Keratinocyte (primary cell): ENCODE results near the gene FKBP14. TPM values are rescaled to one million over a fixed set of nuclear protein-coding genes. Genes with fewer than 3 reads are reported as not detected.

Source experiments
- DNase-seq: peaks from one replicate; pipeline ENCODE4 v3.0.0-alpha.2; 2011; ENCODE audit warnings: low read depth, missing footprints, low spot score
- FAIRE-seq: peaks from 2 replicates; lab custom pipeline; 2011; peaks lifted over from hg19 to GRCh38; lab: Jason Lieb, UNC
- H2AFZ ChIP-seq: 2 replicates; pipeline ENCODE4 v1.6.0; 2012; ENCODE audit warnings: low read length, control low read depth, inconsistent platforms; ENCODE audit not compliant: control insufficient read depth
- H3K27ac ChIP-seq: 2 replicates; pipeline ENCODE4 v1.5.1; 2011; ENCODE audit warnings: low read length; ENCODE audit not compliant: control insufficient read depth, insufficient read depth
- H3K27me3 ChIP-seq: 3 replicates; pipeline ENCODE4 v1.6.0; 2011; ENCODE audit warnings: low read length; ENCODE audit not compliant: control insufficient read depth, insufficient read depth; ENCODE audit errors: extremely low read depth
- H3K36me3 ChIP-seq, 2 experiments: 2 replicates in 1 of 2; 3 replicates in 1 of 2; pipeline ENCODE4 v1.5.1; 2011; ENCODE audit warnings: low read length in 2 of 2, mild to moderate bottlenecking in 1 of 2; ENCODE audit not compliant: control insufficient read depth in 2 of 2, insufficient read depth in 2 of 2; ENCODE audit errors: extremely low read depth in 1 of 2
- H3K4me1 ChIP-seq: 3 replicates; pipeline ENCODE4 v1.5.1; 2011; ENCODE audit warnings: low read length; ENCODE audit not compliant: control insufficient read depth, insufficient read depth; ENCODE audit errors: extremely low read depth
- H3K4me2 ChIP-seq: 3 replicates; pipeline ENCODE4 v1.6.0; 2011; ENCODE audit warnings: low read depth, low read length; ENCODE audit not compliant: control insufficient read depth, insufficient read depth; ENCODE audit errors: extremely low read depth
- H3K4me3 ChIP-seq, 3 experiments: fragments of 200-600 bp in 1 of 3; sonication (generic) in 1 of 3; 2 replicates in 2 of 3; 3 replicates in 1 of 3; pipeline ENCODE4 v1.5.1; 2011 to 2016; ENCODE audit warnings: low read length in 3 of 3, mild to moderate bottlenecking in 3 of 3, control low read depth in 2 of 3, inconsistent platforms in 1 of 3, low read depth in 1 of 3, mixed read lengths in 1 of 3, mixed run types in 1 of 3, moderate library complexity in 1 of 3; ENCODE audit not compliant: control insufficient read depth in 2 of 3, insufficient read depth in 2 of 3; ENCODE audit errors: extremely low read depth in 1 of 3
- H3K79me2 ChIP-seq: 2 replicates; pipeline ENCODE4 v1.6.0; 2012; ENCODE audit warnings: low read length; ENCODE audit not compliant: control insufficient read depth, insufficient read depth
- H3K9ac ChIP-seq: 3 replicates; pipeline ENCODE4 v1.6.0; 2011; ENCODE audit warnings: low read length; ENCODE audit not compliant: control insufficient read depth, insufficient read depth; ENCODE audit errors: extremely low read depth
- H3K9me1 ChIP-seq: 3 replicates; pipeline ENCODE4 v1.6.0; 2011; ENCODE audit warnings: low read length; ENCODE audit not compliant: control insufficient read depth, insufficient read depth; ENCODE audit errors: extremely low read depth
- H3K9me3 ChIP-seq: 2 replicates; pipeline ENCODE4 v1.5.1; 2012; ENCODE audit warnings: low read depth, low read length; ENCODE audit not compliant: control insufficient read depth
- H4K20me1 ChIP-seq: 3 replicates; pipeline ENCODE4 v1.6.0; 2011; ENCODE audit warnings: low read length; ENCODE audit not compliant: control insufficient read depth, insufficient read depth; ENCODE audit errors: extremely low read depth
- EZH2 ChIP-seq: IDR thresholded peaks from one replicate; pipeline ENCODE4 v1.6.1; 2012; ENCODE audit warnings: inconsistent platforms, mild to moderate bottlenecking, low read length, moderate library complexity
- dilution Hi-C: fragments of 300-500 bp; cut with MboI; formaldehyde crosslinking; loops from one replicate; pipeline ENCODE4 v1.7.0; 2020; ENCODE audit warnings: low sequenced_read_pairs; ENCODE audit not compliant: extremely low pct_ligation_motif_present
- polyA plus RNA-seq, 5 experiments: library from polyadenylated mRNA; depleted of rRNA in 3 of 5; stranded (reverse) in 3 of 5; stranded (forward) in 1 of 5; unstranded in 1 of 5; fragments of >200 nt; gene quantifications; 1 replicate in 1 of 5; 2 replicates in 3 of 5; 3 replicates in 1 of 5; pipeline versions ENCODE4 v1.2.1 to v1.2.3, GENCODE V29; 2011 to 2012; ENCODE audit warnings: missing spikeins in 2 of 5, low read depth in 1 of 5, low replicate concordance in 1 of 5
- TF ChIP-seq, protein P1 (sequence below), 3 experiments: IDR thresholded peaks in 1 of 3; conservative IDR thresholded peaks in 1 of 3; optimal IDR thresholded peaks in 1 of 3; 2 replicates in 2 of 3; 3 replicates in 1 of 3; pipeline versions ENCODE3 to v1.5.1; 2011; ENCODE audit warnings: low read length in 3 of 3, mild to moderate bottlenecking in 3 of 3, moderate library complexity in 2 of 3, control low read depth in 1 of 3, inconsistent platforms in 1 of 3; ENCODE audit not compliant: insufficient read depth in 2 of 3; ENCODE audit errors: extremely low read depth in 1 of 3

FKBP14 gene
- polyA plus RNA-seq, 1 donor (not counting 4 experiments of a cell fraction or from before 2014, with no cell fraction given): 24.5 TPM

DNA sequence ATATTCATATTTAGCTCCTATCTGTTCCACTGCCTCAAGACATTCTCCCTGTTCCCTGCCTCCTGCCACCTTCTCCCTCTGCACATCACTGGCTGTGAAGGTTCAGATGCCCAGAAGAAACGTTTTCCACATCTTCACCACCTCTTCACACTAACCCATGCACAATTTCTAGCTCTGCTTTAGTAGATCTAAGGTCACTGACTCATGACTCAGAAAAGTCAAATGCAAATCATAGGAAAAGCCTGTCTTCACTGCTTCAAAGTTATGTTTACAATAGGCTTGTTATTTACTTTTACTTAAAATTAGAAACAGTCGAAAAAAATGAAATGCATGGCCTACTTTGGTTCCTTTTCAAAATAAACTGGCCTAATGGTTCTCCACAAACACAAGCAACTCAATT lies 39.4 kb downstream of the FKBP14 start:
- DNase-seq: no peak
- no peaks in the 10 kb centered on the region for H3K27me3 ChIP-seq
- H2AFZ ChIP-seq: no peak overlapping the region
- peaks cover 22% of the 10 kb centered on the region for H3K4me1 ChIP-seq
- dilution Hi-C loops: no loop called here
- no peaks in the 10 kb centered on the region for H3K9me1 ChIP-seq
- FAIRE-seq: no peak
- H3K4me2 ChIP-seq: peak overlapping the region; percentile 76
- TF ChIP-seq, protein P1, sequence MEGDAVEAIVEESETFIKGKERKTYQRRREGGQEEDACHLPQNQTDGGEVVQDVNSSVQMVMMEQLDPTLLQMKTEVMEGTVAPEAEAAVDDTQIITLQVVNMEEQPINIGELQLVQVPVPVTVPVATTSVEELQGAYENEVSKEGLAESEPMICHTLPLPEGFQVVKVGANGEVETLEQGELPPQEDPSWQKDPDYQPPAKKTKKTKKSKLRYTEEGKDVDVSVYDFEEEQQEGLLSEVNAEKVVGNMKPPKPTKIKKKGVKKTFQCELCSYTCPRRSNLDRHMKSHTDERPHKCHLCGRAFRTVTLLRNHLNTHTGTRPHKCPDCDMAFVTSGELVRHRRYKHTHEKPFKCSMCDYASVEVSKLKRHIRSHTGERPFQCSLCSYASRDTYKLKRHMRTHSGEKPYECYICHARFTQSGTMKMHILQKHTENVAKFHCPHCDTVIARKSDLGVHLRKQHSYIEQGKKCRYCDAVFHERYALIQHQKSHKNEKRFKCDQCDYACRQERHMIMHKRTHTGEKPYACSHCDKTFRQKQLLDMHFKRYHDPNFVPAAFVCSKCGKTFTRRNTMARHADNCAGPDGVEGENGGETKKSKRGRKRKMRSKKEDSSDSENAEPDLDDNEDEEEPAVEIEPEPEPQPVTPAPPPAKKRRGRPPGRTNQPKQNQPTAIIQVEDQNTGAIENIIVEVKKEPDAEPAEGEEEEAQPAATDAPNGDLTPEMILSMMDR (optimal IDR thresholded peaks at IDR 0.05 in 1 of 3, IDR thresholded peaks at IDR 0.05 in 1 of 3, conservative IDR thresholded peaks at IDR 0.05 in 1 of 3; ENCODE audit: extremely low read depth in 1 of 3, insufficient read depth in 2 of 3, low read length in 3 of 3): no peak
- no peak for TF ChIP-seq EZH2
- H3K27ac ChIP-seq: peak overlapping the region; percentile 91
- peaks cover 50% of the 10 kb centered on the region for H3K79me2 ChIP-seq
- no peaks in the 10 kb centered on the region for H3K9me3 ChIP-seq
- H3K4me3 ChIP-seq: peak overlapping the region in 1 of 3 experiments; percentile 81
- no peaks in the 10 kb centered on the region for H3K36me3 ChIP-seq
- no peaks in the 10 kb centered on the region for H4K20me1 ChIP-seq
- H3K9ac ChIP-seq: no peak overlapping the region

DNA sequence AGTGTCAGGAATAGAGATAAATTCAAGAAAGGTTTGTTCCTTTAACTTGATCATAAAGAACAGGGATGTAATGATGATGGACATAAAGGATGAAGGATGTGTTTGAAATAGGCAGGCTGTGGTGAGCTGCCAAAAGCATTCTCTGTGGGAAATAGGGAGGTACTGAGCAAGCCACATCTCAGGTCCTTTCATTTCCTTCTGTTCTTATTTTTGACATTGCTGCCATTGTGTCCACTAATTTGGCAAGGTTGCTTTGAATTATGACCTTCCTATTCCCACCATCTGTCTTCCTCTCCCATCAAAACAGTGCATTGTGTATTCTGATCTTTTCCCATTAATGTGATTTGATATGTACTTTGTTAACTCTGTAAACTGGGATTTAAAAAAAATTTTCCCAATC lies 46.4 kb downstream of the FKBP14 start:
- Histone ChIP-seq H4K20me1 (no peaks in the 10 kb centered on the region), H3K36me3 (no peaks in the 10 kb centered on the region), H3K9me3 (no peaks in the 10 kb centered on the region), H2AFZ (no peak overlapping the region), H3K4me1 (no peaks in the 10 kb centered on the region), H3K79me2 (peaks cover 70% of the 10 kb centered on the region), H3K27ac (no peak overlapping the region), H3K27me3 (no peaks in the 10 kb centered on the region), H3K4me2 (no peak overlapping the region), H3K9ac (no peak overlapping the region), H3K4me3 (no peak overlapping the region), H3K9me1 (no peaks in the 10 kb centered on the region)
- peak; percentile 41 for FAIRE-seq
- TF ChIP-seq, protein P1 (optimal IDR thresholded peaks at IDR 0.05 in 1 of 3, IDR thresholded peaks at IDR 0.05 in 1 of 3, conservative IDR thresholded peaks at IDR 0.05 in 1 of 3; ENCODE audit: extremely low read depth in 1 of 3, insufficient read depth in 2 of 3, low read length in 3 of 3): no peak
- TF ChIP-seq EZH2: no peak
- DNase-seq: no peak
- dilution Hi-C loops: no loop called here
